ENCODE results near the gene CCDC51.

DNA sequence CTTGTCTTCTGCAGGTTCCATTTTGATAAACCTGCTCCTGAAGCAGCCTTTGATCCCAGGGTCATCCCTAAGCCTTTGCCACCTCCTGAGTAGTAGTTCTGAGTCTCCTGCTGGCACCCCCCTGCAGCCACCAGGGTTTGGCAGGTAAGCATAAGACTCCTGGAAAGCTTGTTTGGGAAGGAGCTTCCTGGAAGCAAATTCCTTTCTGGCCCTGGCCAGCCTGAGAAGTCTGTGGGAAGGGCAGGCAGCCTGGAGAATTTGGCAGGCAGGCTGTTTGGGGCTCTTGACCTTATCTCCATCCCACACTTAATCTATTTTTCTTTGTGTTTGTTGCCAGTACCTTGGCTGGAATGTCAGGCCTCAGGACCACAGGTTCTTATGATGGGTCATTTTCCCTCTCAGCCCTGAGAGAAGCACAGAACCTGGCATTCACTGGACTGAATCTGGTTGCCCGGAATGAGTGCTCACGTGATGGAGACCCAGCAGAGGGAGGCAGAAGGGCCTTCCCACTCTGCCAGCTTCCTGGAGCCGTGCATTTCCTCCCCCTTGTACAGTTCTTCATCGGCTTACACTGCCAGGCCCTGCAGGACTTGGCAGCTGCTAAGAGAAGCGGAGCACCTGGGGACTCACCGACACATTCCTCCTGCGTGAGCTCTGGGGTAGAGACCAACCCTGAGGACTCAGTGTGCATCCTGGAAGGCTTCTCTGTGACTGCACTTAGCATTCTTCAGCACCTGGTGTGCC lies 20.0 kb upstream of the CCDC51 start:
- TF ChIP-seq SMC3 (IDR thresholded peaks at IDR 0.05) (no peak), EP300 (IDR thresholded peaks at IDR 0.05) (no peak), MAZ (IDR thresholded peaks at IDR 0.05; ENCODE audit: borderline replicate concordance, low read depth, low read length) (no peak)
- TF ChIP-seq, protein P1, sequence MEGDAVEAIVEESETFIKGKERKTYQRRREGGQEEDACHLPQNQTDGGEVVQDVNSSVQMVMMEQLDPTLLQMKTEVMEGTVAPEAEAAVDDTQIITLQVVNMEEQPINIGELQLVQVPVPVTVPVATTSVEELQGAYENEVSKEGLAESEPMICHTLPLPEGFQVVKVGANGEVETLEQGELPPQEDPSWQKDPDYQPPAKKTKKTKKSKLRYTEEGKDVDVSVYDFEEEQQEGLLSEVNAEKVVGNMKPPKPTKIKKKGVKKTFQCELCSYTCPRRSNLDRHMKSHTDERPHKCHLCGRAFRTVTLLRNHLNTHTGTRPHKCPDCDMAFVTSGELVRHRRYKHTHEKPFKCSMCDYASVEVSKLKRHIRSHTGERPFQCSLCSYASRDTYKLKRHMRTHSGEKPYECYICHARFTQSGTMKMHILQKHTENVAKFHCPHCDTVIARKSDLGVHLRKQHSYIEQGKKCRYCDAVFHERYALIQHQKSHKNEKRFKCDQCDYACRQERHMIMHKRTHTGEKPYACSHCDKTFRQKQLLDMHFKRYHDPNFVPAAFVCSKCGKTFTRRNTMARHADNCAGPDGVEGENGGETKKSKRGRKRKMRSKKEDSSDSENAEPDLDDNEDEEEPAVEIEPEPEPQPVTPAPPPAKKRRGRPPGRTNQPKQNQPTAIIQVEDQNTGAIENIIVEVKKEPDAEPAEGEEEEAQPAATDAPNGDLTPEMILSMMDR (IDR thresholded peaks at IDR 0.05): no peak

All from A549 (cell line).